Neuron (in vitro differentiated cells): ENCODE results near the gene CPLANE2.
"Not testable (repeated sequence)": the region's sequence is repeated elsewhere in the genome, so short reads cannot be mapped to it uniquely, and the experiment has no call there.

Experiments
- H2AFZ ChIP-seq: one replicate; pipeline ENCODE4 v1.6.1; 2013; ENCODE audit warnings: low read depth, mild to moderate bottlenecking, inconsistent platforms, low read length, moderate library complexity
- H3K27me3 ChIP-seq: one replicate; pipeline ENCODE4 v1.6.1; 2013; ENCODE audit warnings: low read length; ENCODE audit not compliant: insufficient read depth
- H3K36me3 ChIP-seq: one replicate; pipeline ENCODE4 v1.6.1; 2013; ENCODE audit warnings: low read length; ENCODE audit not compliant: insufficient read depth
- H3K4me1 ChIP-seq: one replicate; pipeline ENCODE4 v1.6.1; 2013; ENCODE audit warnings: low read length; ENCODE audit not compliant: insufficient read depth
- H3K4me3 ChIP-seq: 2 replicates; pipeline ENCODE4 v1.5.1; 2013; ENCODE audit warnings: mild to moderate bottlenecking, low read length, moderate library complexity
- H3K9me3 ChIP-seq: one replicate; pipeline ENCODE4 v1.6.1; 2013; ENCODE audit warnings: low read length

The CPLANE2 gene

DNA sequence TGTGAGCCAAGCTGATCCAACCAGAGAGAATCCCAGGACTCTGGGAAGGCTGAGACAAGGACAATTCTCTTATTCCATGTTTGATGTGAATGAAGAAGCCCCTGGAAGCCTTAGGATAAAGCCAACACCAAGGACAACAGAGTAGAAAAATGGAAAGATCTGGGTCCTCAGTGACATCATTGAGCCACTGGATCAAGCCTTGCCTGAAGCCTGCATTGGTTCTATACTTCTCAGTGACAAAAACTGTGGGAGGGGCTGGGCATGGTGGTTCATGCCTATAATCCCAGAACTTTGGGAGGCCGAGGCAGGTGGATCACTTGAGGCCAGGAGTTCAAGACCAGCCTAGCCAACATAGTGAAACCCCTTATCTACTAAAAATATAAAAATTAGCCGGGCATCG lies 40.1 kb downstream of the CPLANE2 start:
- Histone ChIP-seq H3K27me3 (no peaks in the 10 kb centered on the region), H3K9me3 (no peaks in the 10 kb centered on the region), H3K36me3 (no peaks in the 10 kb centered on the region), H2AFZ (no peak overlapping the region), H3K4me3 (no peak overlapping the region), H3K4me1 (no peaks in the 10 kb centered on the region)

DNA sequence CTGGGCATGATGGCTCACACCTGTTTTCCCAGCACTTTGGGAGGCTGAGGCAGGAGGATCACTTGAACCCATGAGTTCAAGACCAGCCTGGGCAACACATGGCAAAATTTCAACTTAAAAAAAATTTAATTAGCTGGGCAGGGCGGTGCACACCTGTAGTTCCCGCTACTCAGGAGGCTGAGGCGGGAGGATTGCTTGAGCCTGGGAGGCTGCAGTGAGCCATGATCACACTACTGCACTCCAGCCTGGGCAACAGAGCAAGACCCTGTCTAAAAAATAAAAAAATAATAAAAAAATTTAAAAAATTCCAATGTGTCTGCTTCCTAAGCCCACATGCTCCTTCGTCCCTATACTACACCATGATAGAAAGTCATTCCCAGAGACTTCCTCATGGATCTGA lies 40.8 kb downstream of the CPLANE2 start:
- H3K4me3 ChIP-seq, H3K4me1 ChIP-seq, H2AFZ ChIP-seq, H3K27me3 ChIP-seq, H3K36me3 ChIP-seq, H3K9me3 ChIP-seq: not testable (repeated sequence)

DNA sequence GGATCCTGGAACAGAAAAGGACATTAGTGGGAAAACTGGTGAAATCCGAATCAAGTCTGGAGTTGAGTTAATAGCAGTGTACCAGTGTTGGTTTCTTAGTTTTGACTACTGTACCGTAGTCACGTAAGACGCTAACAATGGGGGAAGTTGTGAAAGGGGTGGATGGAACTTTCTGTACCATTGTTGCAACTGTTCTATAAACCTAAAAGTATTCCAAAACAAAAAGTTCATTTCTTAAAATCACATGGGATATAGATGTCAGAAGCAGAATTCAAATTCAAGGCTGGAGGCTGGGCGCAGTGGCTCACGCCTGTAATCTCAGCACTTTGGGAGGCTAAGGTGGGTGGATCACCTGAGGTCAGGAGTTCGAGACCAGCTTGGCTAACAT lies 41.5 kb downstream of the CPLANE2 start:
- no peak overlapping the region for H3K4me3 ChIP-seq
- no peaks in the 10 kb centered on the region for H3K9me3 ChIP-seq
- no peaks in the 10 kb centered on the region for H3K27me3 ChIP-seq
- no peak overlapping the region for H2AFZ ChIP-seq
- no peaks in the 10 kb centered on the region for H3K36me3 ChIP-seq
- H3K4me1 ChIP-seq, result no peaks in the 10 kb centered on the region

DNA sequence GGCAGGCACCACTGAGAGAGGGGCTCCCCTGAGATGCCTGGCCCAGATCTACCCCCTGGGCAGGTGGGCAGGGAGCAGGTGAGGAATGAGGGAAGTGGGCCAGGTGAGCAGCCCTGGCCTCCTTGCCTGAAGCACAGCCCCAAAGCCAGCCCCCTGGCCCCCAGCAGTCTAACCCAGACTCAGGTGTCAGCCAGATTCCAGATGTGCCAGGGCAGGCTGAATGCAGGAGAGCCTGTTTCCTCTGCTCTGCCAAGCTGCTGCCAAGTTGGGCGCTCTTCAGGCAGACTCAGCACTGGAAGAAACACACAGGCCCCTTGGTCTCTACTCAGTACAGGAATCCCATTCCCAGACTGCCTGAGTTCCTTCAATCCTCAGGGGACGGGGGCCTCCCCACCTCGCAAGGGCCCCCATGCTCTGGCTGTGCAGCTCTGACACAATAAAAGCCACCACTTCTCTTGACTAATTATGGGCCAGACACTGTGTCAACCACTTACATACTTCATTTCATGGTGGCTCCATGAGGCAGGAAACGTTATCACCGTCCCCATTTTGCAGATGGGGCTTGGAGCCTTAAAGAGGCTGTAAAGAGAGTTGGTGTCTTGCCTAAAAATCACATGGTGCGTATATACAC lies 45.0 kb downstream of the CPLANE2 start:
- no peaks in the 10 kb centered on the region for H3K9me3 ChIP-seq
- H2AFZ ChIP-seq, result no peak overlapping the region
- H3K4me1 ChIP-seq, result no peaks in the 10 kb centered on the region
- H3K4me3 ChIP-seq, result no peak overlapping the region
- H3K36me3 ChIP-seq, result no peaks in the 10 kb centered on the region
- no peaks in the 10 kb centered on the region for H3K27me3 ChIP-seq

DNA sequence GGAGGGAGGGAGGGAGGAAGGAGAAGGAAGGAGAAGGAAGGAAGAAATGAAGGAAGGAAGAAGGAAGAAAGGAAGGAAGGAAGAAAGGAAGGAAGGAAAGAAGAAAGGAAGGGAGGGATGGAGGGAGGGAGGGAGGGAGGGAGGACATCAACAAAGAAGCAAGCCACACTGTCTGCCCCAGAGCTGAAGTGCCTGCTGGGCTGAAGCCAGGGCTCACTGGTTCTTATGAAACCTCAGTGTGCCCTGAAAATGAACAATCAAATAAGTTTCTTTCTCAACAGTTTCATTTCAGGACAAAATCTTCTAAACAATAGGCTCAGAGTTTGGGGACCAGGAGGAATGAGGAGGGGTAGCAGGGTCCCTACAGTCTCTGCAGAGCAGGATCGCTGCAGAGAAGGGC lies 45.7 kb downstream of the CPLANE2 start:
- Histone ChIP-seq H3K4me3 (no peak overlapping the region), H2AFZ (no peak overlapping the region)

DNA sequence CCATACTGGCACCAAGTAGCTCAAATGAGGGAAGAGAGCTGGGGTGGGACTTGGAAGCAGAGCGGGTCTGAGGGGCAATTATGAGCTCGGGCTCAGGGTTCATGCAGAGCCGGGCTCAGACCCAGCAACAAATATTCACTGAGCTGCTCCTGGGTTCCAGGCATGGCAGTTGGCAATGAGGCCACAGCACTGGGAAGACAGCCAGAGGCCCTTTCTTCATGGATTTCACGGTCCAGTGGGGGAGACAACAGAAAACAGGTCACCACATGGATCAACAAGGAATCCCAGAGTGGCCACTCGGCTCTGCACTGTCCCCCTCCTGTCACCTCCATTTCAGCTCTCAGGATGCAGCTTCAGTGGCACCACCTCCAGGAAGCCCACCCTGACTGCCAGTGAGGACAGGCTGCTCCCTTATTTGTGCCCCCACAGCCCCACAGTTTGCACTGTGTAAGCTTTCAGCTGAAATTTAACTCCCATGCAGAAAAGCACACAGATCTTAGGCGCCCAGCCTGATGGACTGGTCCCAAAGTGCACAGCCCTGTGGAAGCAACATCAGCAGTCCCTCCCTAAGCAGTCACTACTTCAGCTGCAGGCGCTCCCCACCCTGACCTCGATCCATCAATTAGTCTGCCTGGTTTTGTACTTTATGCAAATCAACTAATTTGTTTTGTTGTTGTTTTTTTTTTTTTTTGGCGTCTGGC lies 46.9 kb downstream of the CPLANE2 start:
- Histone ChIP-seq H3K36me3 (no peaks in the 10 kb centered on the region), H3K4me1 (no peaks in the 10 kb centered on the region), H3K27me3 (no peaks in the 10 kb centered on the region), H2AFZ (no peak overlapping the region), H3K4me3 (no peak overlapping the region), H3K9me3 (no peaks in the 10 kb centered on the region)

More for the DNA sequence above, 45.7 kb downstream of the CPLANE2 start:
- H3K36me3 ChIP-seq, result no peaks in the 10 kb centered on the region
- H3K4me1 ChIP-seq, result no peaks in the 10 kb centered on the region
- H3K27me3 ChIP-seq, result no peaks in the 10 kb centered on the region
- no peaks in the 10 kb centered on the region for H3K9me3 ChIP-seq

DNA sequence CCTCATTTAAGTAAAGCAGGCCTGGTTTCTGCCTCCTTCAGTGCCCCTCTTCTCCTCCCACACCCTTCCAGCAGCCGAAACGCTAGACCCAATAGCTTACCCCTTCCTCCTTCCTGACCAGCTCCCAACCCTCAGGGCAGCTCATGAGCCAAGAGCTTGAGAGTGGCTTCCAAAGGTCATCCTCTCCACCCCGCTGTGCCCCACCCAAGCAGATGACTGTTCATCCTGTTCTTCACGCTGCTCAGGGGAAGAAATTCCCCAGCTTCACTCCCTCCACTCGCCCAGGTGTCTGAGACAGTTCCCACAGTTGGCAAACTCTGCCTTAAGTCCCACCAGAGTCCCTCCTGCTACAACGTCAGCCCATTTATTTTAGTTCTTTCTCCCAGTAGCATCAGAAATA lies 48.0 kb downstream of the CPLANE2 start:
- no peaks in the 10 kb centered on the region for H3K27me3 ChIP-seq
- H2AFZ ChIP-seq, result no peak overlapping the region
- no peaks in the 10 kb centered on the region for H3K9me3 ChIP-seq
- no peaks in the 10 kb centered on the region for H3K4me1 ChIP-seq
- H3K4me3 ChIP-seq, result no peak overlapping the region
- no peaks in the 10 kb centered on the region for H3K36me3 ChIP-seq

DNA sequence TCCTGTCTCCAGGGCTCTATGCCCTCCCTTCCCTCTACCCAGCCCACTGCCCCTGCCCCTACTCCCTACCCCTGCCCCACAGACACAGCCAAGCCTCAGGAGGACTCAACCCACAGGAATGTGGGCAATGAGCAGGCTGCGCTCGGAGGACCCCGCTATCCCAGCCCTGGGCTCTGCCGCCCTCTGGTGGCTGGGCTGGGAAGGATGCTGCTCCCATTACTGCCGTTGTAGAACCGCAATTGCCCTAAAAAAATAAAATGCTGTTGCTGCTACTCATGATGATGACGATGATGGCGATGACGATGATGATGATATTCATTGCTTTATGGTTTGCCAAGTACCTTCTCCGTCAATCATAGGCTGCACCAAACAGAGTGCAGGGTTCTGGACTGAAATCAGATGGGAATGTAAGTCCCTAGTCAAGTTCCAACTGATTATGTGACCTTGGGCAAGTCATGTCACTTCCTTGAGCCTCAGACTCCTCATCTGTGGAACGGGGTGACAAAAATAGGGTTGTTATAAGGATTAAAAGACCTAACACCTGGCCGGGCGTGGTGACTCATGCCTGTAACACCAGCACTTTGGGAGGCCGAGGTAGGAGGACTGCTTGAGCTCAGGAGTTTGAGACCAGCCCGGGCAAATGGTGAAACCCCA lies 49.1 kb downstream of the CPLANE2 start:
- Histone ChIP-seq H3K4me1 (no peaks in the 10 kb centered on the region), H3K36me3 (no peaks in the 10 kb centered on the region), H3K4me3 (no peak overlapping the region), H3K27me3 (no peaks in the 10 kb centered on the region), H2AFZ (no peak overlapping the region), H3K9me3 (no peaks in the 10 kb centered on the region)

DNA sequence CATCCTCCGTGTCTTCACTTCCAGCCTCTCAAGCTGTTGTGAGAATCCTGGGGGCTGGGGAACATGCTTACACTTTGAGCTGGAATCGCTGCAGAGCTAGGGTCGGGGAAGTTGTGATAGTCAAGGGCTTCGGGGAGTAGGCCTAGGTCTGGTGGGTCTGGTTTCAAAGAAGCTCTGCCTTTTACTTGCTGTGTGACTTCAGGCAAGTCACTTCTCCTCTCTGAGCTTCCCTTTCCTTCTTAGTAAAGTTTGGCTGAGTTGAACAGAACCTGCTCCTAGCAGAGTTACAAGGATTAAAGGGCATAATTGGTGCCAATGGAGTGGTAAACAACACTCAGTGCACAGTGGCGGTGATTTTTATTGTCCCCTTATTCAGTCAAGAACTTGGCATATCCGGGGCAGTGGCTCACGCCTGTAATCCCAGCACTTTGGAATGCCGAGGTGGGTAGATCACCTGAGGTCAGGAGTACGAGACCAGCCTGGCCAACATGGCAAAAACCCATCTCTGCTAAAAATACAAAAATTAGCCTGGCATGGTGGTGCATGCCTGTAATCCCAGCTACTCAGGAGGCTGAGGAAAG lies 50.2 kb downstream of the CPLANE2 start:
- no peak overlapping the region for H3K4me3 ChIP-seq
- no peaks in the 10 kb centered on the region for H3K36me3 ChIP-seq
- no peaks in the 10 kb centered on the region for H3K27me3 ChIP-seq
- no peak overlapping the region for H2AFZ ChIP-seq
- H3K9me3 ChIP-seq, result no peaks in the 10 kb centered on the region
- H3K4me1 ChIP-seq, result peaks cover 7% of the 10 kb centered on the region

DNA sequence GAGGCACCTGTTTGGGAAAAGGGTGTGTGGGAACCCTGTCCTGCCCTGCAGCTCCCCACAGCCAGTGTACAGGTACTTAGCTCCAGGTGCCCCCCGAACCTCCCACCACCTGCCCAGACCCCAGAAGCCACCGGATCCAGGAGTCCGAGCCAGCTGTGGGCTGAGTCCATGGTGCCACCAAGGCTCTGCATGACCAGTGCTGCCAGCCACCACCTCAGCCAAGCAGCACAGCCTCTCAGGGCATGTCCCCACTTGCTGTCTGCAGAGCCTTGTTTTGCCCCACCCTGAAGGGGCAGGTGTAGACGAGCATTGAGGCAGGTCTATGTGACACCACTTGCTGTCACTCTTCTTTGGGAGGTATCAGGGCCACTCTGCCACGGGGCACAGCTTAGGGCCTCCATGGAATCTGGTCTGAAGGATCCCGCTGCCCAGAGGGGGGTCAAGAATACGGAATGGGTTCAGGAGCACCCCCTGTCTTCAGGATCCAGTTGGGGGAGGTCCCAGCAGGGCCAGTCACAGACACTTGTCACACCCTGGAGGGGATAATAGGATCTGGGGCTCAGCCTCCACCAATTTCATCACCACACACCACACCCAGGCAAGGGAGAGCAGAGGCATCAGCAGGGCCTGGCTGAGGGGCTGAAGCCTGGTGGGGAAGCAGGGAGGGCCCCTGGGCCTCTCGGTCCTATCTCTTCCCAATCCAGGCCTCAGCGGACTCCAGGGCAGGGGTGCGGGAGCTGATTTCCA lies 52.3 kb downstream of the CPLANE2 start:
- Histone ChIP-seq H2AFZ (no peak overlapping the region), H3K9me3 (no peaks in the 10 kb centered on the region), H3K36me3 (no peaks in the 10 kb centered on the region), H3K27me3 (no peaks in the 10 kb centered on the region), H3K4me3 (no peak overlapping the region), H3K4me1 (peaks cover 10% of the 10 kb centered on the region)

DNA sequence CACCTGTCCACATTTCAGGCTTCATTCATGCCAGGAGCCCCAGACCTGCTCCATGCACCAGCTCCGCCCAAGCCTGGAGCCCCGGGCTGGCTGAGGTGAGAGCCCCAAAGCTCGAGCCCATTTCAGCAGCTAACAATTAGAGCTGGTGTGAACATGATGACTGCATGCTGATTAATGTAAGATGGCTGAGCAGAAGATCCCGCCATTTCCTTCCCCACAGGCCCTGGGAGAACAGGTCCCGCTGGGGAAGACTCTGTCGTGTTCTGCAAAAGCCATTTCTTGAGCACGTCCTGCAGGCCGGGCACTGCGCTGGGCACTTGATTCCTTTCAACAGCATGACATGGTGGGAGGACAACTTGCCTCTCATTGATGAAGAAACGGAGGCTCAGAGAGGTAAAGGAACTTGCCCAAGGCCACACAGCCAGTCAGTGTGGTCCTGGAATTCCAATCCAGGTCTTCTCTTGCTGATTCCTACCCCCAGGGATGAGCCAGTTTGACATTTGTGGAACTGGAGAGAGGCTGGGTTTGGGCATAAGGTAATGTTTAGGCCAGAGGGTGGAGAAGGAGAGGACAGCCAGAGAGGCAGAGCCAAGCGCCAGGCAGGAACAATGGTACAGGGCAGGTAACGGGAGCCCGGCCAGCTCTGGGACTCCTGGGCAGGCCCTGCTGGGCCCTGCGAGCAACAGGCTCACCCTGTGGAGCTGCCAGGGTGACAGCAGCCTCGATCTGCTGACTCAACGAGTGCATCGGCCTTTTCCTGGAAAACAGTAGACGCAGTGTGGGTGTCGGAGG lies 53.0 kb downstream of the CPLANE2 start:
- H2AFZ ChIP-seq, result no peak overlapping the region
- H3K27me3 ChIP-seq, result no peaks in the 10 kb centered on the region
- H3K4me1 ChIP-seq, result peaks cover 10% of the 10 kb centered on the region
- no peak overlapping the region for H3K4me3 ChIP-seq
- H3K9me3 ChIP-seq, result no peaks in the 10 kb centered on the region
- H3K36me3 ChIP-seq, result no peaks in the 10 kb centered on the region

DNA sequence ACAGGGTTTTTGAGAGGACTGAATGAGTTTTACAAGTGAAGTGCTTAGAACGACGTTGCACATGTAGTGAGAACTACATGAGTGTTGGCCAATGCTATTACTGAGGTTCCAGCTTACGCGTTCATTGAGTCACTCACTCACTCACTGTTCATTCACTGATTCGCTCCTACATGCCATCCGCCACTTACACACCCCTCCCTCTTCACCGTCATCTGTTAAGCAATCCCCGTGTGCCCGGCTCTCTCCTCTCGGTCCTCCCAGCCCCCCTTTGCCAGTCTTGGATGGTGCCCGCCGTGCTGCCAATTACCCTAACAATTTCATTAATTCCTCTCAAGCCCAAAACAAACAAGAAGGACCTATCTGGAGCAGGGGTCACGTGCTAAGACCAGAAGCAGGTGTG lies 53.8 kb downstream of the CPLANE2 start:
- H3K4me3 ChIP-seq, result no peak overlapping the region
- no peaks in the 10 kb centered on the region for H3K9me3 ChIP-seq
- peaks cover 10% of the 10 kb centered on the region for H3K4me1 ChIP-seq
- H2AFZ ChIP-seq, result no peak overlapping the region
- no peaks in the 10 kb centered on the region for H3K27me3 ChIP-seq
- no peaks in the 10 kb centered on the region for H3K36me3 ChIP-seq
